ENCODE results near the gene B3GAT1. TPM values are rescaled to one million over a fixed set of nuclear protein-coding genes. Genes with fewer than 3 reads are reported as not detected.
A peak's percentile ranks its signal among the peaks of the same experiment; 100 is the strongest.

Gene B3GAT1
- total RNA-seq, 1 experiment from 2014 or later, result 9.9 TPM

GRCh38 chr11:134382830-134383229 is 29.2 kb downstream of the B3GAT1 start:
- no peaks in the 10 kb centered on the region for H3K27me3 ChIP-seq (ENCODE audit: control insufficient read depth, insufficient read depth, low read length)
- no peak for DNase-seq
- H3K36me3 ChIP-seq (replicated peaks; ENCODE audit: control insufficient read depth, insufficient read depth, low read length), result no peaks in the 10 kb centered on the region; the same call in none of the 2 replicates
- no peak overlapping the region for H3K4me3 ChIP-seq (ENCODE audit: insufficient read depth, low read depth, low read length)

DNA sequence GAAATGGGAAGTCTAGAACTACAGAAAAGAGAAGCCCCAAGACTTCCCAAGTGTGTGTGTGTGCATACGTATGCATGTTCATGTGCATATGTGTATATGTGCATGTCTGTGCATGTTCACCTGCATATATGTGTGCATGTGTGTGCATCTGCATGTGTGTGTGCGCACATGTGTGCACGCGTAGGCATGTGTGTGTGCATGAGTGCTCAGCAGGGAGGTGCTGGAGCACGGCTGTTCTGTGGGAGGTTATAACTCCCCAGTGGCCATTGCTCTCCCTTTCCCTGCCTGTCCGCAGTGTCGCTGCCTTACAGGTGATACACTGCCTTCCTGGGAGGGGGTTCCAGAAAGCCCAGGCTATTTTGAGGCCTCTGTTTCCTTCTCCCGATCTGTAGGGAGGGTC is 29.8 kb downstream of the B3GAT1 start:
- Histone ChIP-seq H3K27me3 (ENCODE audit: control insufficient read depth, insufficient read depth, low read length) (no peaks in the 10 kb centered on the region), H3K36me3 (replicated peaks; ENCODE audit: control insufficient read depth, insufficient read depth, low read length) (no peaks in the 10 kb centered on the region; the same call in none of the 2 replicates), H3K4me3 (ENCODE audit: insufficient read depth, low read depth, low read length) (no peak overlapping the region)
- DNase-seq, result no peak

GRCh38 chr11:134380785-134381184 is 31.3 kb downstream of the B3GAT1 start:
- no peak for DNase-seq
- H3K27me3 ChIP-seq (ENCODE audit: control insufficient read depth, insufficient read depth, low read length), result no peaks in the 10 kb centered on the region
- no peaks in the 10 kb centered on the region; the same call in none of the 2 replicates for H3K36me3 ChIP-seq (replicated peaks; ENCODE audit: control insufficient read depth, insufficient read depth, low read length)
- no peak overlapping the region for H3K4me3 ChIP-seq (ENCODE audit: insufficient read depth, low read depth, low read length)

DNA sequence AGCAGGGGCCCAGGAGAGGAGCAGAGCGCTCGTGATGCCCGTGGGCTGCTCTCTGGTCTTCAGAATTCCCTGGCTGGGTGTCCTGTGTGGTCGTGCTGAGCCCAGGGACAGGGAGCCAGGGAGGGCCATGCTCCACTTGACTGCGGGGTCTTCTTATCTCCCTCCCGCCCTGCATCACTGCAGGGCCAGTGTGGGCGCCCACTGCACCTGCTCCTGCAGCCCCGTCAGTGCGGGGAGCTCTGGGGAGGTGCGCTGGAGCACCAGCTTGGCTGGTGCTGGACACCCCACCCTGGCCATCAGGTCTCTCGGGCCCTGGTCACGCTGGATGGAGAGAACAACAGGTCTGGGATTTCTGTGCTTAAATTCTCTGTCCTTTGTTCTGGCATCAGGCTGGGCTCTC is 31.8 kb downstream of the B3GAT1 start:
- Histone ChIP-seq H3K4me3 (ENCODE audit: insufficient read depth, low read depth, low read length) (no peak overlapping the region), H3K36me3 (replicated peaks; ENCODE audit: control insufficient read depth, insufficient read depth, low read length) (no peaks in the 10 kb centered on the region; the same call in none of the 2 replicates), H3K27me3 (ENCODE audit: control insufficient read depth, insufficient read depth, low read length) (no peaks in the 10 kb centered on the region)
- DNase-seq, result no peak

DNA sequence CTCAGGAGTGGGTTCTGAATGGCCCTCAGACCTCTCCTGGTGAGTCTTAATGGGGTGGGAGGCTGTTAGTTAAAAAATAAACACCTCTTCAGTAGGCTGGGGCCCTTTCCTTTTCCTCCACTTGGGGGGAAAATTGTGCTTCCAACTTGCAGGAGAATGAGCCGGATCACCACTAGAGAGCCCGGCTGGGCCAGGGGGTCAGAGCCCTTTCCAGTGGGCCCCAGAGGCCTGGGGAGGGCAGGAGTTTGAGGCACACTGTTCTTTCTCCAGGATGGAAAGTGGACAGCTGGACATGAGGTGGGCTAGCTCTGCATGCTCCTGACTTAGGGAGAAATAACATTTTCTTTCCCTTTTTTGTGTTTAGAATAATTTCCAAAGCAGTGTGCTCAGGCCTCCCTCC is 32.8 kb downstream of the B3GAT1 start:
- H3K27me3 ChIP-seq (ENCODE audit: control insufficient read depth, insufficient read depth, low read length), result no peaks in the 10 kb centered on the region
- H3K4me3 ChIP-seq (ENCODE audit: insufficient read depth, low read depth, low read length), result no peak overlapping the region
- DNase-seq, result no peak
- no peaks in the 10 kb centered on the region; the same call in none of the 2 replicates for H3K36me3 ChIP-seq (replicated peaks; ENCODE audit: control insufficient read depth, insufficient read depth, low read length)

- no peaks in the 10 kb centered on the region; the same call in none of the 2 replicates for H3K36me3 ChIP-seq (replicated peaks; ENCODE audit: control insufficient read depth, insufficient read depth, low read length)
- no peaks in the 10 kb centered on the region for H3K27me3 ChIP-seq (ENCODE audit: control insufficient read depth, insufficient read depth, low read length)
- no peak for DNase-seq
- H3K4me3 ChIP-seq (ENCODE audit: insufficient read depth, low read depth, low read length), result no peak overlapping the region
These were observed 34.2 kb downstream of the B3GAT1 start for GRCh38 chr11:134377876-134378275.

- peak; percentile 83 for DNase-seq
- Histone ChIP-seq H3K27me3 (ENCODE audit: control insufficient read depth, insufficient read depth, low read length) (no peaks in the 10 kb centered on the region), H3K36me3 (replicated peaks; ENCODE audit: control insufficient read depth, insufficient read depth, low read length) (no peaks in the 10 kb centered on the region; the same call in 1 of the 2 replicates), H3K4me3 (ENCODE audit: insufficient read depth, low read depth, low read length) (no peak overlapping the region)
These were observed 35.7 kb downstream of the B3GAT1 start for GRCh38 chr11:134376150-134376921.

GRCh38 chr11:134374891-134375550 is 37.0 kb downstream of the B3GAT1 start:
- H3K27me3 ChIP-seq (ENCODE audit: control insufficient read depth, insufficient read depth, low read length), result no peaks in the 10 kb centered on the region
- DNase-seq, result no peak
- no peaks in the 10 kb centered on the region; the same call in 1 of the 2 replicates for H3K36me3 ChIP-seq (replicated peaks; ENCODE audit: control insufficient read depth, insufficient read depth, low read length)
- no peak overlapping the region for H3K4me3 ChIP-seq (ENCODE audit: insufficient read depth, low read depth, low read length)

DNA sequence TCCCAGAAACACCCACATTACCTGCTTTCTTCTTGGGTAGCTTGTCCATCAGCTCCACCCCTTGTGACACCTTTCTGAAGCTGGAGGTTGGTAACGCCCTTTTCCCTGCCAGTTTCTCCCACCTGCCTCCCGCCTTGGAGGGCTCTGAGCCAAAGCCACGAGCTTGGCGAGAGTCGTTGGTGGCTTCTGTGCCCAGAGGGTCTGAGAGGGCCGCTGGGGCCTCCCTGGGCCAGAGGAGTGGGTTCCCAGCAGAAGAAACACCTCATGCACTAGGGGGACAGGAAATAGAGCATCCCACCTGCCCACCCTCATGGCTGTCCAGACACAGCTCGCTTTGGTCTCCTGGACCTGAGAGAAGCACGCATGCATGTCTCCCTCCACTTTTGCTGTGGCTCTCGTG is 37.9 kb downstream of the B3GAT1 start:
- no peak for DNase-seq
- H3K27me3 ChIP-seq (ENCODE audit: control insufficient read depth, insufficient read depth, low read length), result no peaks in the 10 kb centered on the region
- H3K36me3 ChIP-seq (replicated peaks; ENCODE audit: control insufficient read depth, insufficient read depth, low read length), result no peaks in the 10 kb centered on the region; the same call in 1 of the 2 replicates
- H3K4me3 ChIP-seq (ENCODE audit: insufficient read depth, low read depth, low read length), result no peak overlapping the region

DNA sequence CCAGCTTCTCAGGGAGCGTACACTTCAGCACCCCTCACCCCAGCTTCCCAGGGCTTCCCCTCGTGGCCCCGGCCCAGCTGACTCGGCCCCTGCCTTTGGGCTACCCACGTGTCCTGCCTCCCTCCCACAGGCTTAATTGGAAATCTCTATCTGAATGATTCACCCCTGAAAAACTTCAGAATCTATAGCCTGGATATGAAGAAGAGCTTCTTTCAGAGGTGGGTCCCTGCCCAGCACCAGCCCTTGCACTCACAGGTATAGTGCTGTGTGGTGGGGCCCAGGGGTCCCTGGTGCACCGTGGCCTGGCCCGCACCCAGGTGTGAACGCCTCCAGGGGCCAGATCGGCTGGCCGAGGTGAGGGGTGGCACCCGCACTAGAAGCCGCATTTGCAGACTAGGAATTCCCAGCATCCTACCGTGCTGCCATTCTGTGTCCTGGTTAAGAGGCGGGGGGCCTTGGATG is 38.4 kb downstream of the B3GAT1 start:
- H3K27me3 ChIP-seq (ENCODE audit: control insufficient read depth, insufficient read depth, low read length), result no peaks in the 10 kb centered on the region
- no peaks in the 10 kb centered on the region; the same call in 1 of the 2 replicates for H3K36me3 ChIP-seq (replicated peaks; ENCODE audit: control insufficient read depth, insufficient read depth, low read length)
- DNase-seq, result no peak
- no peak overlapping the region for H3K4me3 ChIP-seq (ENCODE audit: insufficient read depth, low read depth, low read length)

- Histone ChIP-seq H3K4me3 (ENCODE audit: insufficient read depth, low read depth, low read length) (no peak overlapping the region), H3K36me3 (replicated peaks; ENCODE audit: control insufficient read depth, insufficient read depth, low read length) (no peaks in the 10 kb centered on the region; the same call in 1 of the 2 replicates), H3K27me3 (ENCODE audit: control insufficient read depth, insufficient read depth, low read length) (no peaks in the 10 kb centered on the region)
- no peak for DNase-seq
These were observed 39.1 kb downstream of the B3GAT1 start for GRCh38 chr11:134372961-134373360.

GRCh38 chr11:134372536-134372935 is 39.5 kb downstream of the B3GAT1 start:
- no peaks in the 10 kb centered on the region; the same call in 1 of the 2 replicates for H3K36me3 ChIP-seq (replicated peaks; ENCODE audit: control insufficient read depth, insufficient read depth, low read length)
- no peak overlapping the region for H3K4me3 ChIP-seq (ENCODE audit: insufficient read depth, low read depth, low read length)
- H3K27me3 ChIP-seq (ENCODE audit: control insufficient read depth, insufficient read depth, low read length), result no peaks in the 10 kb centered on the region
- no peak for DNase-seq

- Histone ChIP-seq H3K27me3 (ENCODE audit: control insufficient read depth, insufficient read depth, low read length) (no peaks in the 10 kb centered on the region), H3K36me3 (replicated peaks; ENCODE audit: control insufficient read depth, insufficient read depth, low read length) (no peaks in the 10 kb centered on the region), H3K4me3 (ENCODE audit: insufficient read depth, low read depth, low read length) (no peak overlapping the region)
- DNase-seq, result no peak
These were observed 40.4 kb downstream of the B3GAT1 start for GRCh38 chr11:134371436-134372185.

GRCh38 chr11:134370526-134371435 is 41.3 kb downstream of the B3GAT1 start:
- H3K27me3 ChIP-seq (ENCODE audit: control insufficient read depth, insufficient read depth, low read length), result no peaks in the 10 kb centered on the region
- H3K4me3 ChIP-seq (ENCODE audit: insufficient read depth, low read depth, low read length), result no peak overlapping the region
- DNase-seq, result no peak

More at GRCh38 chr11:134370526-134371435, 41.3 kb downstream of the B3GAT1 start:
- no peaks in the 10 kb centered on the region for H3K36me3 ChIP-seq (replicated peaks; ENCODE audit: control insufficient read depth, insufficient read depth, low read length)

Measured in H7 (cell line).